GM19455 (cell line): ENCODE results near the gene DAB2IP.
A peak's percentile ranks its signal among the peaks of the same experiment; 100 is the strongest.

Experiments used
- ATAC-seq: cut with Tn5 transposase; IDR thresholded peaks from one replicate; pipeline ENCODE4 v1.9.1; 2021; ENCODE audit not compliant: unreplicated experiment

Gene DAB2IP

DNA sequence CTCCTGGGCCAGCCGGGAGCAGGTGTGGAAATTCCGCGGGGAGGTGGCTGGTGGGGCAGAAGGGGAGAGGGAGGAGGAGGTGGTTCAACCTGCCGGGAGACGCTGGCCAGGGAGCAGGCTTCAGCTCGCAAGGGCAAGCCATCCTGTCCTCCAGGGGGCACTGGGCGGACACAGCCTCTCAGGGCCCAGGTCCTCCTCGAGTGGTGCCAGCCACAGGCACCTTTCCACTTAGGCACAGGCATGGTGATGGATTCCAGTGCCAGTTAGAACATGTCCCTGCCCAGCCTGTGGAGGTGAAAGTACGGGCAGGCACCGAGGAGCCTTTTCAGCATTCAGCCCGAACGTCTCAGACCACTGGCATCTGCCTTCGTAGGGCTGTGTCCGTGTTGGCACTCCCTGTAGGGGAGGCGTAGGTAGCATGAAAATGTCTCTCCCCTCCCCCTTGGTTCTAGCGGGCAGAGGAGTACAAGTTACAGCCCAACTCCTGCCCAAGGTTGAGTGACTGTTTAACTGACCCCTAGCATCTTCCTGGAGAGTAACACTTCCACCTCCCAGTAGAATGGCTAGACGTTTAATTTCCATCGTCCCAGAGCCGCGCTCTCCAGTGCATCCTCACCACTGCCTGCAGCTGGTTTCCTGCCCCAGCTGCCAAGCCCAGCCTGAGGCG lies 48.9 kb downstream of the DAB2IP start:
- ATAC-seq = no peak

DNA sequence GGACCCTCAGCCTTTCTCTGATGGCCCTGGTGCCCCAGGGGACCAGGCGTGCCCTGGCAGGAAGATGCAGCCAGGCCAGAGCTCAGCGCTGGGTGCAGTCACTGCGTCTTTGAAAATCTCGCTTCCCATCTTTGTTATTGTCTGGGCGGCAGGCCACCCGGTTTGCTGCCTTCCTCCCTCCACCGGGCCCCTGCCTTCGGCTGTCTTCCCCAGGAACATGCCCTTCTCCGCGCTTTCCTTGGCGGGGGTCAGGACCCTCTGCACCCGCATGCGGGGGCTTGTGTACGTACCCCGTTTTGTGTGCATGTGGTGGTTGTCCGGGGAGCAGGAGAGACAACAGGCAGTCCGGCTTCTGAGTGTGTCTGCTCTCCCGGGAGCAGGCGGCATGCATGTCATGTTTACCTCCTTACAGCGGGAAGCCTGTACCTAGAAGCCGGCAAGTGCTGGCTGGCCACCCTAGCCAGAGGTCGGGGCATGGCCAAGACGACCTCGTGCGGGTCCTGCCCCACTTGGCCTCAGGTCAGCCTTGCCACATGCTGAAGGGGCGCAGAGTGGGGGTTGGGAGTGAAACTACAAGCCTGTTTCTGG lies 49.5 kb downstream of the DAB2IP start:
- no peak for ATAC-seq

GRCh38 chr9:121701736-121702261 lies 50.4 kb downstream of the DAB2IP start:
- no peak for ATAC-seq

DNA sequence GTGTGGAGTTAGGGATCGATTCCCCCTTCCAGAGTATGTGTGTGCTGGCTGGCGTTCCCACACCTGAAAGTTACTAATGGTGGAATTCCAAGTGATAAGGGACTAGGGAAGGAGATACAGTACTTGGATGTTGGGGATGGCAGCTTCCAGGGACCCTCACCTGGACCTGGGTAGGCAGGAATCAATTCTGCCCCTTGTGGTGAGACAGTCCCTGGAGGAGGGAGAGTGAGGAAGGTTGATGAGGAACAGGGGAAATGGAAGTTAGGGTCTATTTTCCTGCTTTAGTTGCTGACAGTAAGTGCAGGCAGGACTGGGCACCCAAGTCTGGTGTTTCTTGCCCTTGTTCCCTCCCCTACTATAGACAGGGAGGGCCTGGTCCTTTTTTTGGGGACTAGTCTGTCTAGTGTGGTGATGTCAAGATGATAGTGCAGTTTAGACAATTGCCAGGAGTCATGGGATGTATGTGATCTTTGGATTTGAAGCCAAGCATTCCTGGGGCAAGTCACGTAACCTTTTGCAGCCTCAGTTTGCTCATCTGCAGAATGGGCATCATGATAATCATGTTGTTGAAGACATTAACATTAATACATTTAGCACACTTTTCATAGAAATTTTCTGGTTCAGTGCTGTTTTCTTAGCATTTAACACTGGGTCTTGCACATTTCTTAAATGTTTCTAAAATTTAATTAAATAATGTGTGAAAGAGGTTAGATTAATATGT lies 51.7 kb downstream of the DAB2IP start:
- no peak for ATAC-seq

DNA sequence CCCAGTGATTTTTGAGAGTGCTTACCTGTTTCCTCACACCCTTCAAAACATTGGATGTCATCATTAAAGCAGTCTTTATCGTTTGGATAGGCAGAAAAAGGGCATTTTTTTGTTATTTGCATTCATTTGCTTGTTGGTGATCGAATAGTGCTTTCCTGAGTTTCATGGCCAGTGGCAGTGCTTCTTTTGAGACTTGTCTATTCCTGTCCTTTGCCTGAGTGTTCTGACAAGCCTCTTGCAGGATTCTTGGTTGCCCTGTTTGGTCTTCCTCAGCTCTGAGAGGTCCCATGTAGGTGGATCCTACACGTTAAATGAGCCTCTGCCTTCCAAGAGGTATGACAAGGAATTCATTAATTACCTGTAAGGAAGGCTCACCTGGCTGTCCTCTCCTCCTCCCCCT lies 52.8 kb downstream of the DAB2IP start:
- ATAC-seq = no peak

DNA sequence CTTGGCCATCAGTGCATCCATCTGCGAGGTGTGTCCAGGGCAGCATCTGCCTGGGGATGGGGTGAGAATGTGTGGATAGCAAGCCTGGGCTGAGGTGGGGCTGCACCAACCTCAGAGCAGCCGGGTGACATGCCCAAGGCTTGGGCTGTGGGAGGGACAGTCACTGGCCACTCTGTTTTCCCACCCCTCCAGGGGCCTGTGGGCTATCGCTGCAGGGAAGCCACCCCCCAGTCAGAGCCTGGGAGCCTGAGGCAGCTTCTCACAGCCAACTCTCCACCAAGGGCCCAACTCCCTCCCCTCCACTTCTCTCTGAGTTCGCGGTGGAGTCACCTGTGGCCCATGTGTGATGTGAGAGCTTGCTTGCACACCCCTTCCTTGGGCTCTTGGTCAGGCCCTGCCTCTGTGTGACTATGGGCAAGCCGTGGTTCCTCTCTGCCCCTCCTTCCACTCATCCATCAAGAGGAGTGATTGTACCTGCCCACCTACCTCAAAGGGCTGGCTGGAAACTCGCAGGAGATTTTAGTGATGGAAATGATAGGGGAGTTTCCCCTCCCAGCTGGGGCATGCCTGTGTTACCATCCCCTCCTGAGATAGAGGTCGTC lies 54.8 kb downstream of the DAB2IP start:
- no peak for ATAC-seq

DNA sequence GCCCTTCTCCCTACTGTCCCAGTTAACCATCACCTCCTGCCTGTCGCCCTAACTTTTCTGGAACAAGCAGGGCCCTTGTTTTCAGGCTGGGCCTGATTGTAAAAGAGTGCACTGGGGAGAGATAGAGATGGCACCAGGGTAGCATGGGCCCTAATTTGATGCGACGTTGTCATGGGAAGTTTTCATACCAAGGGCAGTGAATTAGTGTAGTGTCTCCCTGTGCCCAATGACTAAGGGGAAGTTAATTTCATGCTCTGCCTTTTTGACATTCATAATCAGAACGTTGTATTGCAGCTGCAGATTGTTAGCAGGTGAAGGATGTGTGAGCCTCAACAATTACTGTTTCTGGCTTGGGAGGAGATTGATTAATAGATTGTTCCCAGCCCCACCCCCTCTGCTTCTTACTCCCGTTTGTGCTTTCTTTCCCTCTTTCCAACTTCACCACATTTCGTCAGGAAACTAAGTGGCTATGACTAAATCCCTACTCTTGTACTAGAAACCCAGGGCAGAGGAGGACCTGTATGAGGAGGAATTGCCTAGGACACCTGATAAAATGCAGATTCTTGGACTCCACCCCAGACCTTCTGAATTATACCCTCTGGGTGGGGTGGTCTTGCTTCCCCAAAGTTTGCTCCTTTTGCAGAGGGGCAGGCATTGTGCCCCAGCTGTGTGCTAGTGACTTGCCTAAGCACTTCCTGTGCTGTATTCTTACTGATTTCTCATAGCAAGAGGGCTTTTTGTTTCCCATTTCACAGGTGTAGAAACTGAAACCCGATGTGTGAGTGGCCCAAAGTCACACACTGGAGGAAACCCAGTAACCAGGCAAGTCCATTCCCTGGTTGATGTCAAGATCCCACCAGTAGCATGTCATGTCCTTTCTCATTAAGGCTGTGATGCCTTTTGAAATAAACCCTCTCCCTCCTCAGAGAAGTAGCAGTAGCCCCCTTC lies 56.3 kb downstream of the DAB2IP start:
- ATAC-seq = peak; percentile 93

DNA sequence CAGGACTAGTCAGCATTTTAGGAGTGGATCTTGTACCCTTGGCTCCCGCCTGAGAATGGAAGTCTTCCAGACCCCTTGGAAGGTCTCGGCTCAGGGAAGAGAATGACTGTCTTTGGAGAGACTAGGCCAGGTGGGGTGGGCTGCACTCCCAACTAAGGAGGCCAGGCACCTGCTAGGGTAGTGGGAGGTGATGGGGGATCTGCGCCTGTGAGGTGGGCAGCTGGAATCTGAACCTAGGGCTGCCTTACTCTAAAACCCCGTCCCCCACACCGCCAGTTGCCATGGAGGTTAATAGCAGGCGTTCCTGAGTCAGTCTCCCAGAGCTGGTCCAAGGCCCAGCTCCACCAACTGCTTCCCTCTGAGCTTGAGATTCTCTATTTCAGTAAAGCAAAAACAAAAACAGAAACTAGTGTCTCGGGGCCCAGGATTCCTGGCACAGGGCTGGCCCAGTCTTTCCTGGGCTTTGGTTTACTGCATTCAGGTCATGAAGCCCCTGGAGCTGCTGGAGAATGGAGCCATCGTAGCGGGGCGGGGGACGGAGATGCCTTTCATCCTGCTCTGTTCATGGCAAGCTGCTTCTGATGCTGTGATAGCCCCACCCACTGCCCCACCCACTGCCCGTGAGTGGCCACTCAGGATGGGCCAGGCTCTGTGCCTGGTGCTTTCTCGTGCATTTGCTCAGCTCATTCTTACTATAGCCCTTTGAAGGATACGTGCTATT lies 57.5 kb downstream of the DAB2IP start:
- ATAC-seq = no peak

- ATAC-seq = no peak
These were observed 58.4 kb downstream of the DAB2IP start for GRCh38 chr9:121709798-121710197.

GRCh38 chr9:121711281-121711680 lies 59.8 kb downstream of the DAB2IP start:
- no peak for ATAC-seq

GRCh38 chr9:121711797-121712196 lies 60.4 kb downstream of the DAB2IP start:
- no peak for ATAC-seq

- ATAC-seq = no peak
These were observed 62.1 kb downstream of the DAB2IP start for GRCh38 chr9:121713400-121714070.

DNA sequence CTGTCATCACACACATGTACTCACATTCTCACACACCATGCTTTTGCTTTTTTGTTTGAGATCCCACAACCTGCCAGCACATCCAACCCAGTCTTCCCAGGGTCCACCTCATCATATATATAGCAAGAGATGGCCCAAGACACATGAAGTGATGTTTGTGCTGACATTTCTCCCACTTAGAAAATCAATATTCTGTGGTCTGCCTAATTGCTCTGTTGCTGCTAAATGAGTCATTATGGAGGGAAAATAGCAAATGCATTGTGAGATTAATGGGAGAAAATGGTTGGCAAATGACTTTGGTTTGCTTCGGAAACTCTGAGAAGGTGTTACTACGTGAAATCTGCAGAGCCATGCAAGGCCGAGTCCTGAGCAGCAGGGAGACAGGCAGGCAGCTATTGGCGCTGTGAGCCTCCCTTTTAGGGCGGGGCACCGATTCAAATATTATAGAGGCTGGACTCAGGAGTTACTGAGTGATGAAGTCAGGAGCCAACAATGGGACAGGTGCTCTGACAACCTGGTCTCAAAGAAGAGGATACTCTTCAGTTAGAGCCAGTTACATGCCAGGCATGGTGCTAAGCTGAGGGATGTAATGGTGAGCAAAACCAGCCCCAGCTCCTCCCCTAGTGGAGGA lies 62.8 kb downstream of the DAB2IP start:
- no peak for ATAC-seq

- no peak for ATAC-seq
These were observed 63.4 kb downstream of the DAB2IP start for GRCh38 chr9:121714873-121715272.

GRCh38 chr9:121717141-121717991 lies 65.9 kb downstream of the DAB2IP start:
- no peak for ATAC-seq

GRCh38 chr9:121718084-121718483 lies 66.7 kb downstream of the DAB2IP start:
- no peak for ATAC-seq

DNA sequence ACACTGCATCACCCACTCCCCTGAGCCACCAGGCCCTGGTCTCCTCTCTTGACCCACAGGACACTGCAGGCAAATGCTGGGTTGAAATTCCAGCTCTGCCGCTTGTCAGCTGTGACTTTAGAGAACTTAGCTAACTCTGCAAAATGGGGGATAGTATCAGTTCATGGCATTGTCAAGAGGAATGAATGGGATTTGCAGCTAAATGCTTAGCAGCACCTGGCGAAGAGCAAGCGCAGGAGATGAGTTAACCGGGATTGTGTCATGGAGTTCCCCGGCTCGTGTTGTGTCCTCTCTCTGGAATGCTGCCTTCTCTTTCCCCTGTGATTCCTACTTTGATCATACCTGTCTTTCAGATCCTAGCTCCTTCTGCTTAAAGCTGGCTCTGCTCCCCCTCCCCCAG lies 67.1 kb downstream of the DAB2IP start:
- no peak for ATAC-seq
